Fibroblast of the aortic adventitia (primary cell): Measurements from ENCODE around the gene PTPN6. TPM values are rescaled to one million over a fixed set of nuclear protein-coding genes. Genes with fewer than 3 reads are reported as not detected.

ENCODE experiments used
- DNase-seq: peaks from one replicate; pipeline ENCODE4 v3.0.0-alpha.2; 2010; ENCODE audit warnings: low read depth
- H3K4me3 ChIP-seq: 2 replicates; pipeline ENCODE4 v1.5.1; 2011; ENCODE audit warnings: low read depth, mild to moderate bottlenecking, control low read depth, low read length, moderate library complexity
- CTCF ChIP-seq: IDR thresholded peaks from 2 replicates; pipeline ENCODE4 v1.5.1; 2011; ENCODE audit warnings: mild to moderate bottlenecking, low read length, control low read depth, inconsistent platforms; ENCODE audit not compliant: insufficient read depth
- total RNA-seq: library from RNA; depleted of rRNA; stranded (reverse); fragments of >200 nt; gene quantifications from 2 replicates; pipeline ENCODE4 v1.2.3, GENCODE V29; 2012; ENCODE audit warnings: low replicate concordance

The PTPN6 gene
- total RNA-seq, 1 donor, result not detected

DNA sequence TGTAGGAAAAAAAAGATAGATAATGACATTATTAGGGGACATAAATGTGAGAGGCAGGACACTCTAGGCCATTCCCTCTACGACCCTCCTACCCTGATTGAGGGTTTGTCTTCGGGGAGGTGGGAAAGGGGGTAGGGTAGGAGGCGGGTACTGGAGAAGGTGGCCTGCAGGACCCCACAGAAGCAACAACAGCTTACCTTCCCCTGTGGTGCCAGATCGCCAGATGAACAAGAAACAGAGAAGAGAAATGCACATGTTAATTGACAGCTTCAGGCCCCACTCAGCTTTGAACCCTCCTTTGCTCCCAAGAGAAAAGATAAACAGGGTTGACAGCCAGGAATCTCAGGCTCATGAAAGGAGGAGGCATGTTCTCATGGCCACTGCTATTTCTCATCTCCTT is 14.6 kb downstream of the PTPN6 start:
- H3K4me3 ChIP-seq, result no peak overlapping the region
- no peak for TF ChIP-seq CTCF
- no peak for DNase-seq

DNA sequence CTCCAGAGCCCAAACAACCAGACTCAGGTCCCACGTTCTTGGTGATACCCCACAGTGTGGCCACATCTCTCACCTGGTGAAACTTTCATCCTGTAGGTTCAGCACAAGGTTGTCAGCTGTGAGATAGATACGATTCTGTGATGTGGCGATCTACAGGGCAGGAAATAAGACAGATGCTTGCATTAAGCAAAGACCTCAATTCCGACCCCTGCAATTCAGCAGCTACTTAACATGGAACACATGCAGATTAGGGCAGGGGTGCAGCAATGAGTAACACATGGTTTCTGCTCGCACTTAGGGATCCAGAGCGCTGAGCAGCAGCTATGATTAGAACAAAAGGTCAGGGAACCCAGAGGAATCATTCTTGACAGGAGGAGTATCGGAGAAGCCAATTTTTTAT is 15.2 kb downstream of the PTPN6 start:
- TF ChIP-seq CTCF, result no peak
- no peak overlapping the region for H3K4me3 ChIP-seq
- no peak for DNase-seq

GRCh38 chr12:6967651-6968100 is 16.5 kb downstream of the PTPN6 start:
- TF ChIP-seq CTCF, result no peak
- DNase-seq, result no peak
- H3K4me3 ChIP-seq, result no peak overlapping the region

DNA sequence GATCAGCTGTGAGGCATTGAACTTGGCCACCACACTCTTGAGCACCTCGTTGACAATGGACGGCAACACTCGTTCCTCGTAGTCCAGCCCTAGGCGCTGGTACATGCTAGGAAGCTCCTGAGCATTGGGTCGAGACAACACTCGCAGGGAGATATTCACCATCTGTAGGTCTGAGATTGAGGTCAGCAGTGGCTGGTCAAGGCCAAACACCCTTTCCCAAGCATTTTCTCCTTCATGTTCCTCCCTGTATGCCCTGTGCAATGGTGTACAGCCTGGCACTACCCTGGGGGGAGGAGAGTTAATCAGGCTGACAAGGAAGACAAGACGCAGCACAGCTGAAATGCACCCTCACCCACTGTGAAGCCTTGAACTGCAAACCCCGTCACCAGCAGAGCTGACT is 17.3 kb downstream of the PTPN6 start:
- no peak for TF ChIP-seq CTCF
- DNase-seq, result no peak
- no peak overlapping the region for H3K4me3 ChIP-seq

DNA sequence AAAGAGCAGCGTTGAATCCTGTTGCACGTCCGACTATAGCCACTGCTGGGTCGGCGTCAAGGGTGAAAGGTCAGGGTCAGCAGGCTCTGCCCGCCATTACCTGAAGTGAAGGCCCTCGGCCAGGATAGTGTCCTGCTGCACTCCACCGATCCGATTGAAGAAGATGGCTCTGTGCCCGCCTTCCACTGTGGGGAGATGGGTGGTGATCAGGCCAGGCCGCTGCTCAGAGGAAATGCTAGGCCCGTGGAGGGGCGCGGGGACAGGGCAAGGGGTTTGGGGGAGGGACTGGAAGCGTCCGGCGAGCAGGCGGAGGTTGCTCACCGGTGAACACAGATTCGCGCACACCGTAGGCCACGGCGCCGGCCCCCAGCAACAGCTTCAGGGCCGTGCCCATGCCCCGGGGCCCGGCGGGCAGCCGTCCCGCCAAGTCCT is 19.0 kb downstream of the PTPN6 start:
- TF ChIP-seq CTCF, result no peak
- no peak for DNase-seq
- H3K4me3 ChIP-seq, result peak overlapping the region; percentile 95

DNA sequence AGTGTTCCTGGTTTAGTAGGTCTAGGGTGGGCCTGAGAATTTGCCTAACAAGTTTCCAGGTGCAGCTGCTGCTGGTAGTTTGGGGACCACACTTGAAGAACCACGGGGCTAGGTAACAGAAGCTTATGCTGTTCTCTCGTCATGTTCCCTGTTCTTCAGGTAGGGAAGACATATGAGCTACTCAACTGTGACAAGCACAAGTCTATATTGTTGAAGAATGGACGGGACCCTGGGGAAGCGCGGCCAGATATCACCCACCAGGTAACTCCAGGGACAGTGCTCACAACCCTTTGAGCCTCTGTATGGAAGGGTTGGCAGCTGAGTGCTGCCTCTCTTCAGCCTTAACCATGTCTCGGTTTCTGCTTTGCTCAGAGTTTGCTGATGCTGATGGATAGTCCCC is 23.0 kb downstream of the PTPN6 start:
- DNase-seq, result no peak
- H3K4me3 ChIP-seq, result no peak overlapping the region
- no peak for TF ChIP-seq CTCF

- no peak for DNase-seq
- no peak for TF ChIP-seq CTCF
- H3K4me3 ChIP-seq, result no peak overlapping the region
Observed at GRCh38 chr12:6975297-6976032, 24.3 kb downstream of the PTPN6 start.
